WTC11 (cell line): Measurements from ENCODE around the gene GRAP2. TPM values are rescaled to one million over a fixed set of nuclear protein-coding genes. Genes with fewer than 3 reads are reported as not detected.
A peak's percentile ranks its signal among the peaks of the same experiment; 100 is the strongest.
"Not testable (repeated sequence)": the region's sequence is repeated elsewhere in the genome, so short reads cannot be mapped to it uniquely, and the experiment has no call there.

Experiments
- ATAC-seq: fragments of 200-7000 bp; cut with Tn5 transposase; 2 replicates; pipeline ENCODE4 v1.10.0; 2021; ENCODE audit warnings: mild to moderate bottlenecking, moderate library complexity
- CTCF ChIA-PET: fragments of 300-600 bp; sonication (Branson Sonifier 250); formaldehyde crosslinking; loops from one replicate; lab custom pipeline; 2021; ENCODE audit warnings: antibody characterized with exemption; lab: Charles Lee
- POLR2A ChIA-PET: fragments of 350-600 bp; sonication (Branson Sonifier 250); formaldehyde crosslinking; loops from one replicate; lab custom pipeline; 2021; ENCODE audit warnings: antibody characterized with exemption; lab: Charles Lee
- DNase-seq: peaks from one replicate; pipeline ENCODE4 v3.0.0; 2021; ENCODE audit warnings: low spot score
- H3K27ac Mint-ChIP-seq: 2 replicates; pipeline ENCODE4 v1.8.0; 2021; ENCODE audit warnings: mixed read lengths
- H3K27me3 Mint-ChIP-seq: 2 replicates; pipeline ENCODE4 v1.8.0; 2021; ENCODE audit warnings: low read depth, mild to moderate bottlenecking, moderate library complexity, mixed read lengths
- H3K36me3 Mint-ChIP-seq: 2 replicates; pipeline ENCODE4 v1.8.0; 2021; ENCODE audit warnings: mixed read lengths
- H3K4me1 Mint-ChIP-seq: 2 replicates; pipeline ENCODE4 v1.8.0; 2022; ENCODE audit warnings: mixed read lengths
- H3K4me3 Mint-ChIP-seq: 2 replicates; pipeline ENCODE4 v1.8.0; 2021; ENCODE audit warnings: mild to moderate bottlenecking, moderate library complexity, mixed read lengths
- H3K9me3 Mint-ChIP-seq: 2 replicates; pipeline ENCODE4 v1.8.0; 2021; ENCODE audit warnings: mixed read lengths
- CDX4 ChIP-seq: fragments of 250-450 bp; sonication (Bioruptor Pico); IDR thresholded peaks from 2 replicates; pipeline ENCODE4 v1.9.0; 2021; ENCODE audit warnings: moderate library complexity, mild to moderate bottlenecking, inconsistent platforms, borderline replicate concordance
- ELF4 ChIP-seq: sonication (generic); formaldehyde crosslinking; IDR thresholded peaks from 2 replicates; pipeline ENCODE4 v1.8.1; 2022; ENCODE audit warnings: low read depth, mild to moderate bottlenecking, moderate library complexity, missing genetic modification reagents
- GRHL2 ChIP-seq: fragments of 250-450 bp; sonication (Bioruptor Pico); IDR thresholded peaks from 2 replicates; pipeline ENCODE4 v1.8.0; 2022; ENCODE audit warnings: mild to moderate bottlenecking, moderate library complexity; ENCODE audit not compliant: insufficient replicate concordance, severe bottlenecking
- HMGA2 ChIP-seq: fragments of 250-450 bp; sonication (Bioruptor Pico); IDR thresholded peaks from 2 replicates; pipeline ENCODE4 v1.4.0; 2021; ENCODE audit warnings: mild to moderate bottlenecking, moderate library complexity
- HMGXB4 ChIP-seq: sonication (generic); formaldehyde crosslinking; IDR thresholded peaks from 2 replicates; pipeline ENCODE4 v1.8.1; 2023; ENCODE audit warnings: mild to moderate bottlenecking, moderate library complexity, missing genetic modification reagents
- JUN ChIP-seq: sonication (generic); formaldehyde crosslinking; IDR thresholded peaks from 2 replicates; pipeline ENCODE4 v1.8.0; 2023; ENCODE audit warnings: mild to moderate bottlenecking, missing genetic modification reagents
- KAT7 ChIP-seq: sonication (generic); formaldehyde crosslinking; IDR thresholded peaks from 2 replicates; pipeline ENCODE4 v1.8.1; 2023; ENCODE audit warnings: missing genetic modification reagents, mild to moderate bottlenecking, borderline replicate concordance
- MXD4 ChIP-seq: fragments of 250-450 bp; sonication (Bioruptor Pico); IDR thresholded peaks from 2 replicates; pipeline ENCODE4 v1.8.0; 2021; ENCODE audit warnings: mild to moderate bottlenecking, moderate library complexity, borderline replicate concordance
- NFE2L1 ChIP-seq: sonication (generic); formaldehyde crosslinking; IDR thresholded peaks from 2 replicates; pipeline ENCODE4 v1.8.1; 2023; ENCODE audit warnings: missing genetic modification reagents
- NR1H2 ChIP-seq: sonication (generic); formaldehyde crosslinking; IDR thresholded peaks from 2 replicates; pipeline ENCODE4 v1.9.0; 2021; ENCODE audit warnings: mild to moderate bottlenecking, moderate library complexity, missing genetic modification reagents
- RELA ChIP-seq: sonication (generic); formaldehyde crosslinking; IDR thresholded peaks from 2 replicates; pipeline ENCODE4 v1.8.1; 2022; ENCODE audit warnings: missing genetic modification reagents, mild to moderate bottlenecking, borderline replicate concordance
- SMAD3 ChIP-seq: sonication (generic); formaldehyde crosslinking; IDR thresholded peaks from 2 replicates; pipeline ENCODE4 v1.8.0; 2022; ENCODE audit warnings: missing genetic modification reagents, mild to moderate bottlenecking, borderline replicate concordance
- SP1 ChIP-seq: sonication (generic); formaldehyde crosslinking; conservative IDR thresholded peaks from 2 replicates; pipeline ENCODE4 v1.8.1; 2022; ENCODE audit warnings: missing genetic modification reagents
- TEAD1 ChIP-seq: sonication (generic); formaldehyde crosslinking; IDR thresholded peaks from 2 replicates; pipeline ENCODE4 v1.8.0; 2022; ENCODE audit warnings: mild to moderate bottlenecking, missing genetic modification reagents
- ZMAT4 ChIP-seq: fragments of 250-450 bp; sonication (Bioruptor Pico); IDR thresholded peaks from 2 replicates; pipeline ENCODE4 v1.9.0; 2021; ENCODE audit warnings: mild to moderate bottlenecking
- ZNF416 ChIP-seq: fragments of 250-450 bp; sonication (Bioruptor Pico); IDR thresholded peaks from 2 replicates; pipeline ENCODE4 v1.9.0; 2021; ENCODE audit warnings: mild to moderate bottlenecking, inconsistent platforms
- total RNA-seq: library from RNA; stranded (reverse); gene quantifications from 3 replicates; pipeline ENCODE4 v1.2.3, GENCODE V29; 2021
- TF ChIP-seq, protein P1 (sequence below): sonication (generic); formaldehyde crosslinking; IDR thresholded peaks from 2 replicates; pipeline ENCODE4 v1.8.1; 2022; ENCODE audit warnings: low read depth, mild to moderate bottlenecking, moderate library complexity, missing genetic modification reagents, borderline replicate concordance
- TF ChIP-seq, protein P2 (sequence below): sonication (generic); formaldehyde crosslinking; IDR thresholded peaks from 2 replicates; pipeline ENCODE4 v1.8.0; 2022; ENCODE audit warnings: mild to moderate bottlenecking, missing genetic modification reagents
- TF ChIP-seq, protein P3 (sequence below): sonication (generic); formaldehyde crosslinking; IDR thresholded peaks from 2 replicates; pipeline ENCODE4 v1.8.1; 2023; ENCODE audit warnings: mild to moderate bottlenecking, missing genetic modification reagents, borderline replicate concordance

Gene GRAP2
- total RNA-seq, 1 experiment from 2014 or later: 0.33 TPM

DNA sequence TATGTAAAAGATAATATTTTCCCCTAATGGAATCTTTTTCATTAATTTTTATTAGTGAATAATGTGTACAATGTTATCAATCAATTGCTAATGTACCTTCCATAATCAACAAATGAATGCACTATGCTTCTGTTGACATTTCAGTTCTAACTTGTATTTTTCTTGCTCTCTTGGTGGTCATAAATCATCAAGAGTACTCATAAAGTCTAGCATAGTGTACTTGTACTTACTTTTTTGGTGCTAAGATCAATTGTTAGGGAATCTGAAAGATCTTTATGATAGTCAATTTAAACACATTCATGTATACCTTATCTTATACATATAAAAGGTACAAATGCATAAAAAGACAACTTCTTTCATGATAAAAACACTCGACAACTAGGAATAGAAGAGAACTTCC is 17.8 kb upstream of the GRAP2 start:
- ChIA-PET CTCF (no interaction called here), POLR2A (no interaction called here)
- H3K27me3 Mint-ChIP-seq: peaks cover 2% of the 10 kb centered on the region
- DNase-seq (no peak), ATAC-seq (no peak)
- no peaks in the 10 kb centered on the region for H3K9me3 Mint-ChIP-seq
- H3K4me3 Mint-ChIP-seq: no peak overlapping the region
- H3K27ac Mint-ChIP-seq: no peak overlapping the region
- TF ChIP-seq ZMAT4 (CRISPR knock-in tag): no peak
- no peak for TF ChIP-seq SP1 (CRISPR knock-in tag)
- TF ChIP-seq, protein P1, sequence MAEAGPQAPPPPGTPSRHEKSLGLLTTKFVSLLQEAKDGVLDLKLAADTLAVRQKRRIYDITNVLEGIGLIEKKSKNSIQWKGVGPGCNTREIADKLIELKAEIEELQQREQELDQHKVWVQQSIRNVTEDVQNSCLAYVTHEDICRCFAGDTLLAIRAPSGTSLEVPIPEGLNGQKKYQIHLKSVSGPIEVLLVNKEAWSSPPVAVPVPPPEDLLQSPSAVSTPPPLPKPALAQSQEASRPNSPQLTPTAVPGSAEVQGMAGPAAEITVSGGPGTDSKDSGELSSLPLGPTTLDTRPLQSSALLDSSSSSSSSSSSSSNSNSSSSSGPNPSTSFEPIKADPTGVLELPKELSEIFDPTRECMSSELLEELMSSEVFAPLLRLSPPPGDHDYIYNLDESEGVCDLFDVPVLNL: no peak
- TF ChIP-seq, all 79 proteins: peak for 0
- Mint-ChIP-seq H3K4me1 (no peaks in the 10 kb centered on the region), H3K36me3 (no peaks in the 10 kb centered on the region)

DNA sequence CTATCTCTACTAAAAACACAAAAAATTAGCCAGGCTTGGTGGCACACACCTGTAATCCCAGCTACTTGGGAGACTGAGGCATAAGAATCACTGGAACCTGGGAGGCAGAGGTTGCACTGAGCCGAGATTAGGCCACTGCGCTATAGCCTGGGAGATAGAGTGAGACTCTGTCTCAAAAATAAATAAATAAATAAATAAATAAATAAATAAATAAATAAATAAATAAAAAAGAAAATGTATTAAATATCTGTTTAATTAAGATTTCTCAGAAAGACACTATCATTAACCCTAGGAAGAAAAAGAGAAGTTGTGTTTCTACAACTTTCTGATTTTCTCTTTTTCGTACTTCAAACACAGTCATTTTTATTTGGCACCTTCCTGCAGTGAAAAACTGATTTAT is 11.0 kb upstream of the GRAP2 start:
- H3K36me3 Mint-ChIP-seq, H3K27ac Mint-ChIP-seq, H3K9me3 Mint-ChIP-seq, H3K4me3 Mint-ChIP-seq, H3K27me3 Mint-ChIP-seq, CTCF ChIA-PET, POLR2A ChIA-PET, H3K4me1 Mint-ChIP-seq, DNase-seq, ATAC-seq: not testable (repeated sequence)
- TF ChIP-seq HMGA2 (CRISPR knock-in tag): peak; percentile 45; the same call in 1 of the 2 replicates

- H3K27ac Mint-ChIP-seq: no peak within 1 kb of the TSS
- no peaks in the 10 kb centered on the region for H3K9me3 Mint-ChIP-seq
- peak; percentile 24 for DNase-seq
- ChIA-PET CTCF (interaction anchor here (1.3 kb wide), 1 partner anchor 131 kb away, joined by 4 read pairs; no protein-coding TSS in a partner anchor), POLR2A (no interaction called here)
- H3K4me3 Mint-ChIP-seq: no peak within 1 kb of the TSS
- H3K36me3 Mint-ChIP-seq: no peaks in the 10 kb centered on the region
- H3K4me1 Mint-ChIP-seq: peaks cover 7% of the 10 kb centered on the region
- peaks cover 4% of the 10 kb centered on the region; the same call in 1 of the 2 replicates for H3K27me3 Mint-ChIP-seq
- TF ChIP-seq JUN (no peak), NFE2L1 (CRISPR knock-in tag) (no peak)
- TF ChIP-seq, protein P1: no peak
- TF ChIP-seq, all 79 proteins: peak for 0
- ATAC-seq: peak; percentile 59
Observed at GRCh38 chr22:39893526-39893925, 7.4 kb upstream of the GRAP2 start, which contains the start of gene ENTHD1. ENTHD1 (minus strand) TSS chr22:39893760; CDS start chr22:39887748, 6,012 bp downstream.

DNA sequence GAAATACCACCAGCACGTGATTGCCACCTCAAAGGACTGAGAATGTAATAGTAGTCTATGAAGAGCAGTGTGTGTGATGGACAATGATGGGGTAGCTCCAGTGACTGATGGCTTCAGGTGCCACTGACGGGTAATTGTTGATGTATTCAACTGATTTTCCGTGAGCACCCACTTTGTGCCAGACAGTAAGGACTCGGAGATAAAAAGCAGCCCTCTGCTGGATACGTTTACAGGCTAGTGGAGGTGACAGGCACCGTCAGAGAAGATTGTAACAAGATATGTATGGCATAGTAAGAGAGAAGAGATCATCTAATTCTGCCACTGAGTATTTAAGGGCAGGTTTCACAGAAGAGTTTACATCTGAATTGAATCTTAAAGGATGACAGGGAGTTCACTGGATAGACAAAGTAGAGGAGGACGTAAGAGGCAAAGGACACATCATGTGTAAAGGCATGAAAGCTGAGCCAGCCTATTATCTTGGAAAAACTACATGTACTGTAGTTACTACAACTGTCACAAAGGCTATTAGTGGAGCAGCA is 6.3 kb upstream of the GRAP2 start:
- Mint-ChIP-seq H3K36me3 (no peaks in the 10 kb centered on the region), H3K4me3 (no peak overlapping the region), H3K9me3 (no peaks in the 10 kb centered on the region), H3K27ac (no peak overlapping the region), H3K4me1 (peaks cover 7% of the 10 kb centered on the region), H3K27me3 (peaks cover 4% of the 10 kb centered on the region; the same call in 1 of the 2 replicates)
- CTCF ChIA-PET: no interaction called here
- POLR2A ChIA-PET: no interaction called here
- DNase-seq: no peak
- ATAC-seq: no peak
- TF ChIP-seq GRHL2 (CRISPR knock-in tag) (no peak), RELA (CRISPR knock-in tag) (no peak), KAT7 (CRISPR knock-in tag) (no peak), CDX4 (no peak), ELF4 (no peak), ZNF416 (CRISPR knock-in tag) (no peak), TEAD1 (CRISPR knock-in tag) (no peak), MXD4 (CRISPR knock-in tag) (no peak), HMGXB4 (CRISPR knock-in tag) (no peak), SMAD3 (no peak), NR1H2 (no peak)
- TF ChIP-seq, protein P2, sequence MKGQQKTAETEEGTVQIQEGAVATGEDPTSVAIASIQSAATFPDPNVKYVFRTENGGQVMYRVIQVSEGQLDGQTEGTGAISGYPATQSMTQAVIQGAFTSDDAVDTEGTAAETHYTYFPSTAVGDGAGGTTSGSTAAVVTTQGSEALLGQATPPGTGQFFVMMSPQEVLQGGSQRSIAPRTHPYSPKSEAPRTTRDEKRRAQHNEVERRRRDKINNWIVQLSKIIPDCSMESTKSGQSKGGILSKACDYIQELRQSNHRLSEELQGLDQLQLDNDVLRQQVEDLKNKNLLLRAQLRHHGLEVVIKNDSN (CRISPR knock-in tag): no peak
- TF ChIP-seq, protein P3, sequence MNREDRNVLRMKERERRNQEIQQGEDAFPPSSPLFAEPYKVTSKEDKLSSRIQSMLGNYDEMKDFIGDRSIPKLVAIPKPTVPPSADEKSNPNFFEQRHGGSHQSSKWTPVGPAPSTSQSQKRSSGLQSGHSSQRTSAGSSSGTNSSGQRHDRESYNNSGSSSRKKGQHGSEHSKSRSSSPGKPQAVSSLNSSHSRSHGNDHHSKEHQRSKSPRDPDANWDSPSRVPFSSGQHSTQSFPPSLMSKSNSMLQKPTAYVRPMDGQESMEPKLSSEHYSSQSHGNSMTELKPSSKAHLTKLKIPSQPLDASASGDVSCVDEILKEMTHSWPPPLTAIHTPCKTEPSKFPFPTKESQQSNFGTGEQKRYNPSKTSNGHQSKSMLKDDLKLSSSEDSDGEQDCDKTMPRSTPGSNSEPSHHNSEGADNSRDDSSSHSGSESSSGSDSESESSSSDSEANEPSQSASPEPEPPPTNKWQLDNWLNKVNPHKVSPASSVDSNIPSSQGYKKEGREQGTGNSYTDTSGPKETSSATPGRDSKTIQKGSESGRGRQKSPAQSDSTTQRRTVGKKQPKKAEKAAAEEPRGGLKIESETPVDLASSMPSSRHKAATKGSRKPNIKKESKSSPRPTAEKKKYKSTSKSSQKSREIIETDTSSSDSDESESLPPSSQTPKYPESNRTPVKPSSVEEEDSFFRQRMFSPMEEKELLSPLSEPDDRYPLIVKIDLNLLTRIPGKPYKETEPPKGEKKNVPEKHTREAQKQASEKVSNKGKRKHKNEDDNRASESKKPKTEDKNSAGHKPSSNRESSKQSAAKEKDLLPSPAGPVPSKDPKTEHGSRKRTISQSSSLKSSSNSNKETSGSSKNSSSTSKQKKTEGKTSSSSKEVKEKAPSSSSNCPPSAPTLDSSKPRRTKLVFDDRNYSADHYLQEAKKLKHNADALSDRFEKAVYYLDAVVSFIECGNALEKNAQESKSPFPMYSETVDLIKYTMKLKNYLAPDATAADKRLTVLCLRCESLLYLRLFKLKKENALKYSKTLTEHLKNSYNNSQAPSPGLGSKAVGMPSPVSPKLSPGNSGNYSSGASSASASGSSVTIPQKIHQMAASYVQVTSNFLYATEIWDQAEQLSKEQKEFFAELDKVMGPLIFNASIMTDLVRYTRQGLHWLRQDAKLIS (CRISPR knock-in tag): no peak
